GM10847 (cell line): Measurements from ENCODE around the gene VSTM4.

Experiments used
- POLR2A ChIP-seq: IDR thresholded peaks from 2 replicates; pipeline ENCODE4 v1.6.1; 2011; ENCODE audit not compliant: insufficient read length; ENCODE audit errors: extremely low read depth

VSTM4 gene

DNA sequence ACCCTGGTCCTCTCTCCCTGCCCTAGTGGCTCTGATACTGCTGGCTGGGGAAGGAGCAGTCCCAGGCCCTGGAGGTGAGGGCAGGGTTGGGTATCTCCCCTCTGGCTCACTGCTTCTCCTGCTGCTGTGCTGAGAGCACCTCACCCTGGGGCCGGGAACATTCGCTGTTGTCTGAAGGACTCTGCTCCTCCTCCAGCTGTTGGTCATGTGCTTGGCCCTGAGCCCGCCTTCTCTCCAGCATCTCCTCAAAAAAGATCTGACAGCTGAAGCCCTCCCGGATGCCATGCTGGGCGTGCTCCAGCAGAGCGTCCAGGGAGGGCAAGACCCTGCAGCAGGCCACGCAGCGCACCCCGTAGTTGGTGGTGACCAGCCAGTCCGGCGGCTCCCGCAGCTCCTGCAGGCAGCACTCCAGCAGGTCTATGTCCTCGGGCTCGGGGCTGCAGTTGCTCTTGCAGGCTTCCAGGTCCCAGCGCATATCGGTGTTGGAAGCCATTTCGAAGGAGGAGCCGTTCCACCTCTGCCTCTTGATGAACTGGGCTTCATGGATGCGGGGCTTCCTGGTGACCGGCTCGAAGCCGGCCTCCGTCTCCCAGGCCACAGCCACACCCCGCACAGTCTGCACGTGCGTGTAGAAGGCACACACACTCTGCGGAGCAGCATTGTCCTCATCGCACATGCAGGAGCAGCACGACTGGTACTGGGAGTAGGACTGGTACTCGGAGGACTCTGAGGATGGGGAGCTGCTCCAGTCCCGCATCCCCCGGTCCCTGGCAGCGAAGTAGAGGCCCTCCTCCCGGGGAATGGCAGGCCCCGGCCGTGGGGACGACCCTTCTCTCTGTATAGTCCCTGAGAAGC is 16.4 kb upstream of the VSTM4 start:
- no peak for TF ChIP-seq POLR2A

DNA sequence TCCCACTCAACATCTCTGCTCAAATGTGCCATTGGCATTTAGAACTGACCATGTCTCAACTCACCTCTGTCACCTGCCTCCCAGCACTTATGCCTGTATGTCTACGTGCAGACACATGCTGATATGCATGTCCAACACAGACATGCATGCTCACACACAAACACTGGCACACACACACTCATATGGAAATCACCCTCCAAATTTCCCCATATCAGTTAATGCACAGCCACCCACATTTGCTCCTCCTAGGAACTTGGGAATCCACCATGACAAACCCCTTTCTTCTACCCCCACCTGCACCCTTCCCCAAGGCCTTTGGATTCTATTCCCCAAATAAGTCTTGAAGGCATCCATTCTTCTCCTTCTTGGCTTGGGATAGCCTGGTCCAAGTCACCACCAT is 14.1 kb upstream of the VSTM4 start:
- TF ChIP-seq POLR2A = no peak

DNA sequence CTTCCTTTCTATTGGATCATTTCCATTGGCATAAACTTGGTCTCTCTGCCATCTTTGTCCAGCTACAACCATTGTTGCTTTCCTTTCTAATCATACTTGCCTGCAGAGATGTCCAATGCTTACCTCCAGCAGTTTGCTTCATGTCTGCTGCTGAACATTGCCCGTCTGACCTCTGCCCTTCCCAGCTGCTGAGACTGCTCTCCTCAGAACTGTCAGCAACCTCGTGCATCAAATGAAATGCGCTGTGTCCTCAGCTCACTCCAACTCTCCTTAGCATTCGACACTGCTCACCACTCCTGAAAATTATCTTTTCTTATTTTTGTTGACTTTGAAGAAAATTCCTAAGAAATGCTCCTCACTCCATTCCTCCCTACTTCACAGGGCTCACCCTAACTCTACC is 13.5 kb upstream of the VSTM4 start:
- no peak for TF ChIP-seq POLR2A

DNA sequence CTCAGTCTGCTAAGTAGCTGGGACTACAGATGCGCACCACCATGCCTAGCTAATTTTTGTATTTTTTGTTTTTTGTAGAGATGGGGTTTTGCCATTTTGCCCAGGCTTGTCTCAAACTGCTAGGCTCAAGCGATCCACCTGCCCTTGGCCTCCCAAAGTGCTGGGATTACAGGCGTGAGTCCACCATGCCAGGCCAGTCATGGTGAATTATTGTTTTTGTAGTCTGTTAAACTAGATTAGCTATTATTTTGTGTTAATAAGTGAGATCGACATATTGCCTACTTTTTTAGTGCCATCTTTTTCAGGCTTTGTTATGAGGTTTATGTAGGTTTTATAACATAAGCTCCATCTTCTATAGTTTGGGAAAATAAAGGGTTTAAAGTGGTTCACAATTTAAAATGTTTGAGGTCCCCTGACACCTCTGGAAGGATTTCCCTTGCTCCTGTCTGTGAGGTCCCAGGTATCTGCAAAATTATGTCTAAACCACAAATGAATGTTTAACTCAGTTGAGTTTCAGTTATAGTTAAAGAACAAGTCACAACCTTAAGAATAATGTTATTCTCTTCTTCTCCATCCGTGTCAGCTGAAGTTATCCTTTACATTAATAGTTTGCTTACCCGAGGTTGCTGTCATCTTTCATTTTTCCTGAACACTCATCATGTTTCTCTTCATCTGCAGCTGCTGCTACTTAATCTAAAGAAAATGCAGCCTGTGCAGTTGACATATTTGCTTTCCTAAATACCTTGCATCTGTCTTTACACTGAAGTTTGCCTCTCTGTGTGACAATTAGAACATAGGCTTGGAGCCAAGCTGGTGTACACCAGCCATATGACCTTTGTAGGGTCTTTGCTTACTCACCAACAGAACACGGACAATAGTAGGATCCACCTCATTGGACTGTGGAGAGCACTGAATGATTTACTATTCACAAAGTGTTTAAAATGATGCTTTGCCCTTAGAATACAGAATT is 8.9 kb upstream of the VSTM4 start:
- TF ChIP-seq POLR2A = no peak

DNA sequence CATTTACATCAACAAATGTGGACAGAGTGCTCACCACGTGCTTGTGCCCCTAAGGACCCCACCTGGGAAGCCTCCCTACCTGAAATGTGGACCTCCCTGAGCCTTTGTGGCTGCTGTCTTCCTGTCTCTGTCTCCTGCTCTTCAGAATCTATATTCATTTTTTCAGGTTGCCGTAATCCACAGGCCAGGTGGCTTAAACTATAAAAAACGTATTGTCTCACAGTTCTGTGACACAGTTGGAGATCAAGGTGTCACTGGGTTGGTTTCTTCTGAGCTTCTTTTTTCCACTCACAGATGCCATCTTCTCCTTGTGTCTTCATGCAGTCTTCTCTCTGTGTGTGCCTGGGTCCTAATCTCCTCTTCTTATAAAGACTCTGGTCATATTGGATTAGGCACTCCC is 5.6 kb upstream of the VSTM4 start:
- TF ChIP-seq POLR2A = no peak

DNA sequence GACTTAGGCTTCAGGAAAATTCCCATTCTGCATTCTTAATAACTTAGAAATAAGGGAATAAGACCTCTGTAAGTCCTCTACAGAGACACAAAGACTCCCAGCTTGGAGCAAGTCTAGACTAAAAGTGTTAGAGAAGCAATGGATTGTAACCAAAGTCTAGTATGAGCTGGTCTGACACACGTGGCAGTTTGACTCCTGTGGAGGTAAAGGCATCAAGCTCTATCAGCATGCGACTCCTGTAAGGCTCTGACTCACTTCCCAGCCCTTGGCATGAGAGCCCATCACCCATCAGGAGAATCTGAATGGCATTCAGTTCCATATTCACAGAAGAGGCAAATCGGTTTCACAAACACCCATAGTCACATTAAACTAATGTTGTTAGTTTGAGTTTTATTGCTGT is 4.4 kb upstream of the VSTM4 start:
- no peak for TF ChIP-seq POLR2A

DNA sequence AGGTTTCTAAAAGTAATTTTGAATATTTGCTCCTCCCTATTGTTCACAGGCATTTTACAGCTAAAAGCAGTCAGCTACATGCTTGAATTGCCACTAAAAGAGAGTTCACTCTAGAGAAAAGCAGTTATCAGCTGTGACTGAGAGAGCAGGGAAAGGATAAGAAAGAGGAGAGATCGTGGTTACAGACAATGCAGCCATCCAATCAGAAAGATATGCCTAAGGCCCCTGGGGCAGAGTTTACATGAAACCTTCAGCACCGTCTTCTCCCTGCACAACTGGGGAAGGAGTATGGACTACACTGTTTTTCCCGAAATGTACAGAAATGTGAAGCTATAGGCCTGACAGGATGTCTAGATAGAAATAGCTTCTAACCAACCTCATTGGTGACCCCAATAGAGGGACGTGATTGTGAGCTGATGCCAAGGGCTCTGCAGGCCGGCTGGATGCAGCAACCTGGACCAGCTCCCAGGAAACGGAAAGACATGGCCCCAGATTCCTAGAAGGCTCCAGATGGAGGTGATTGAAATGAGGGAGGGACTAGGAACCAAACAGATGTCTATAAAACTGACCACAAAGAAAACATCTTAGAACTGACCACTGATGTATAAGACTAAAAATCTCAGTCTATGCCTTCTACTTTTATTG is 3.2 kb upstream of the VSTM4 start:
- TF ChIP-seq POLR2A = no peak

DNA sequence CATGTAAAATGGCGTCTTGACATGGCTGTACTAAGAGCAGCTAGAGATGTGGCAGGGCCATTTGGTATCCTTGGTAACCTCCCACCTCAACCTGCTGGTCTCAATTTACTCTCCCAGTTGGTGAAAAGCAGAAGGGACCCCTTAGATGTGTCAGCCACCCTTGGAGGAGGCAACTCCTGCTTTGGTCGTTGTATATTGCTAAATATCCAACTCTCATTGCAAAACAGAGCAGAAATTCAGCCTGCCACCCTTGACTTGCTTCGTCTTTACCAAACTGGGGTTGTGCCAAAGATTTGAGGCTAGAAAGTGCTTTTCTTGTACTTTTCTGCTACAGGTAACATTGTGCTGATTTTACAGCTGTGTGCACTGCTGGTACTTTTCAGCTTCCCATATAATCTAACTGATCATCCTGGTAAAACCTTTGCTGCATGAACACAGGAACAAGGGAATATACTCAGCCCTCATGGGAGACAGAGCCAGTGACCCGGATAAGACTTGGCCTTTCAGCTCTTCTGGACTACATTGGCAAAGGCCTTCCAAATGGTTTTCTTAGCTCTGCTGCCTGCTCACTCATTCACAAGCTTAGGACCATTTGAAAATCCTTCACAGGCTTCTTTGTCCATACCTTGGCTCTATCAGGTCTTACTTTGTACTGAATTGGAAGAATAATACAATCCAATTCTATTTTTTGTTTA is 2.2 kb upstream of the VSTM4 start:
- TF ChIP-seq POLR2A = no peak

DNA sequence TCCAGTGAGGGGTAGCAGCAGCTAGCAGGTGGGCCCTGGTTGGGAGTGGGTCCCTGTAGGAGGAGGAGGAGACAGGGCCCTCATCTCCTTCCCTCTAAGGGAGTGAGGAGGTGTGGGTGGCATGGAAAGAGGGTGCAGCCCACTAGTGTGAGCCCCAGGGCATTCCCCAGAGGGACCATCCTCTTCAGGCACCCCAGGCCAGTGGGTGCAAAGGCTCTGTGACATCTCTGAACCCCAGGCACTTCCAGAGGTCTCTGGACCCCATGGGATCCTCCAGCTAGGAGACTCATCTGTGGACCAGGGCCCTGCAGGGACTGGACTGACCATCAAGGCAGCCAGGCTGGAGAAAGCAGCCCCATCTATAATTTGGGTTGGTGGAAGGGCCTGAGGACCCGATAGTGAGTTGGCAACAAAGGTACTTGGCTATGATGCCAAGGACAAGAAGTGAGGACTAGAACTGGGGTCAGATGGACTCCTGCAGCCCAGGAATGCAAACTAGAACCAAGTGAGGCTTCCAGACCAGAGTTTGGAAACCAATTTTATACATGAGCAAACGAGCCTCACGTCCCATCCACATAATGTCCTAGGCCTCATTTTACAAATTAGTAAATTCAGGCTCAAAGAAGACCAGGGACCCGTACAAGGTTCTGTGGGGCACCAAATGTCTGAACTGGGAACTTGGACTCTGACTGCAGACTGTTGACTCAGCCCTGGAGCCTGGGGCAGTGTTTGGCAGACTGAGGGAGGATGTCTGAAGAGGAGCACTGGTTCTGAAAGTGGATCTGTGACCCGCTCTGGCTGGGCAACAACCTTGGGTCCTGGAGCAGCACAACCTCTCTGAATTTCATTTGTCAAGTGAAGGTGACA is 1.4 kb upstream of the VSTM4 start:
- TF ChIP-seq POLR2A = no peak

DNA sequence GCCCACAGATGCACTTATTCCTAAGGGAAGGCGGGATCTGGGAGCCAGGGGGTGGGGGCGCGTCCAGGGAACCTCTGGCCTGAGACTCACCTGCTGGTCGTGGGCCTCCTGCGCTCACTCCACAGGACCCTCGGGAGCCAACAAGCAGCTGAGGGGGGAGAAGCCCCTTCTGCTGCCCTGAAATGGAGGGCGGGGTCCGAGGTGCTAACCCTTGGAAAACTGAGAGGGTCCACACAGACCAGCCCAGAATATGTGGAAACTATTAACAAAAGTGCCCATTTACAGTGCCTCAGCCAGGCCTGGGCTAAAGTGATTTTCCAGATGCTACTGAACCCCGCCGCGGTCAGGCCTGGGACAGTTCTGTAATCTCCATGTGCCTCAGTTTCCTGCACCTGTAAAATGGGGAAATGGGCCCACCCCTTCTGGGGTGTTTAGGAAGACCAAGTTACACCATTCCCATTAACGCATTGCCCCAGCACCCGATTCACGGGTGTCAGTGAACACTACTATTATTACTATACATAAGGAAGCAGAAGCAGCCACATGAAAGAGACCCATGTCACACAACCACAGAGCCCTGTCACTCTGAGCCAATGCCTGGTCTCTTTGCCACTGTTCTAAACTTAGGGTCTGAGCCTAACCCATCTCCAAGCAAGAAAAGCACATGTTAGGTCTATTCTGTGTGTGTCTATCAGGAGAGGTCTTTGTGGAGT is 630 bp upstream of the VSTM4 start:
- no peak for TF ChIP-seq POLR2A

DNA sequence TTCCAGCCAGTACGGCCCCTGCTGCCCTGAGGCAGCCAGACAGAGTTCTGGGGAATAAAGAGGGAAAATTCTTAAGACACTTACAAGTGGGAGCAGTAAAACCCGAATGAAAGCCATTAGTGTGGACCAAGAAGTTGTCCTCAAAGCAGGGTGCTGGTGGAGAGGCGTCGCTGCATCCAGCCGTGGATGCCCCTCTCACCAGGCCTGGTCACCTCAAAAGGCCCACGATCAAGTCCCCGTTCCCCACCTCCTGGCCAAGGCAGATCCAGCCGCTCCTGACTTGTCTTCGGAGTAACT is 656 bp downstream of the VSTM4 start:
- no peak for TF ChIP-seq POLR2A

DNA sequence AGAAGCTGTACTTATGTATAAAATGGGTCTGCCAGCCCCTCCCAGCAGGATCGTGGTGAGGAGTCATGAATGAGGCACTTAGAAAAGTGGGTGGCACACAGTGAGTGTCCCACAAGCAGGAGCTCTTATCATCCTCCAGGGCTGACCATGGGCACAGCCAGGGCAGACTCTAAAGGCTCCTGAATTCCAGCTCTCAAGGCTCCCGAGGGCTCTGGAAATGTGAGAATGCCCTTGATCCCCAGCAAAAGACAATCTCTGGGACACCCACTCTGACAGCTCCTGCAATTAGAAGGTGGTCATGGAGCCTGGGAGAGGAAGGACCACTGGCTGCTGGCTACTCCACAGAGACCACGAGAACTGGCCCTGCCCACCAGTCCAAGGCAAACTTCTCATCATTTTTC is 1.6 kb downstream of the VSTM4 start:
- TF ChIP-seq POLR2A = no peak

DNA sequence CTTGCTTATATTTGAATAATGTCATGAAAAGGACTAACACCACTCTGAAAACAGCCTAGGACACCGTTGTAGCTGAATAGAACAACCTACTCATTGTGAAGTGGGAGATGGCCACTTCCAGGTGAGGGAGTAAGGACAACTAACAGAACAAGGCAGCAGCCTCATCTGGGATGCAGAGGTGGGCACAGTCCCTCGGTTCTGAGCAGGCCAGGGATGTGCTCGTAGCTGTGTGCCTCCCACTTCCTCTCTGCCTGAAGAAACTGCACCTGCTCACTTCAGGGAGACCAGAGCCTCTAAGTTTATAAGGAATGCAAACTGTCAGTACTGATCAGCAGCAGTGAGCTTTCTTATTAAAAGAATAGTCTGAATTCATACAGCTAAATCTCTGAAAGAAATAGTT is 2.5 kb downstream of the VSTM4 start:
- no peak for TF ChIP-seq POLR2A

DNA sequence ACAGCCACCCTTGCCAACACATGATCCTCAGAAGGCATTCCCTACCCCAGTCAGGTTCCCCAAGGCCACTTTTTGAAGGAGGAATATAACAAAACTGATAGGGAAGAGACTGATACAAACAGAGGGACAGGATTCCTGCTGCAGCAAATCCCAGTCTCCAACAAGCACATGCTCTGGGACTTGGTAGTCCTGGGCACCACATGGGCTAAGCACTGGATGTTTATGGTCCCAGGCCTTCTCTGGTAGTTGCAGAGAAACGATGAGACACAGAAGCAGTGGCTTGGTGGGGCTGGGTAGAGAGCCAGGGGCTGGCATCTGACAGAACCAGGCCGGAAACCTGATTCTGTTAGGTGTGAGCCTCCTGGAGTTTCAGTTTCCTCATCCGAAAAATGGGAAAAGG is 3.2 kb downstream of the VSTM4 start:
- TF ChIP-seq POLR2A = no peak

DNA sequence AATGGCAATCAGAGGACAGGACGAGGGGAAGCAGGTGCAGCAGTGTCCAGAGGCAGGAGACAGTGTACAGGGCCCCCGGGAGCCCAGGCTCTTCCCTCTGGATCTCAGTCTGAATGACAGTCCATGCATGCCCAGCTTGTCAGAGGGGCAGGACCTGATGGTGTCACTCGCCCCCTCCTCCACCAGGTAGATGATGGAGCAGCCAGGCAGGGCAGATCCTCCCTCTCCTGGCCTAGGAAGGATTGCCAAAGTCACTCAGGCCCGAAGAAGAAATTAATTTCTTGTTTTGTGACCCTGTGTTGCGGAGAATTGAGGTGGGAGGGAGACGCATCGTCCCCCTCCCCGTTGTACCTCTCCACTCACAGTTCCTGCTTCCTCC is 4.0 kb downstream of the VSTM4 start:
- TF ChIP-seq POLR2A = no peak
